ENCODE data around the gene U2SURP.
"Not testable (repeated sequence)": the region's sequence is repeated elsewhere in the genome, so short reads cannot be mapped to it uniquely, and the experiment has no call there.

U2SURP gene

DNA sequence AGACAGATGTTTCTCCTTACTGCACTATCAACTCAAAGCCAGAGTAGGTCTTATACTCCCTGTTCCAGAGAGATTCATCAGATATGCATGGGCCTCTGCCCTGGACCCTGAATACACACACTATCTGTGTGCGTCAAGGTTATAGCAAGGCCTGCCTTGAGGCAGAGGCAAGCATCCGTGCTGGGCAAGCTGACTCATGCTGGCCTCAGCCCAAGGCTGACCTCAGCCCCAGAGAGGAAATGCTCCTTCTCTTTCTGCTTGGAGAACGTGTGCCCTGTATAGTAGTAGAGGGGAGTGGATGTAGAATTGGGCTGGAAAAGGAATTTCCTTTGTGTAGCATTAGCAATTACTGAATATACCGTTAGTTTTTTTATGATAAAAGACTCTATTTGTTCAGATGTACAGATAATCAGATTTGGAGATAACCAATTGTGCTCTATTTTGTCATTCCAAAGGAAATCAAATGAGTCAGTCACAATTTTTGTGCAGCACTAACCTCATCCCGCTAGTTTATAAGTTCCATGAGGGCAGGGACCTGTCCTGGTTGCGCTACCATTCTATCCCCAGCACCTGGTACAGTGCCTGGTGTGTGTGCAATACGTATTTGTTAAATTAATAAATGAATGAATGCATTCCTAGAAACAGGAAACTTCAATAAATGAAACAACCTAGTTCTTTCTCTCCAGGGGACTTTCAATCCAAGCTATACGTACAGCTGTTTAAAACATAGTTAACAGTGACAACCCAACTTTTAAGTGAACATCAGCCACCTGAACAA, 24.6 kb upstream of the U2SURP start:
- no peak for DNase-seq (ENCODE audit: low spot score)

DNA sequence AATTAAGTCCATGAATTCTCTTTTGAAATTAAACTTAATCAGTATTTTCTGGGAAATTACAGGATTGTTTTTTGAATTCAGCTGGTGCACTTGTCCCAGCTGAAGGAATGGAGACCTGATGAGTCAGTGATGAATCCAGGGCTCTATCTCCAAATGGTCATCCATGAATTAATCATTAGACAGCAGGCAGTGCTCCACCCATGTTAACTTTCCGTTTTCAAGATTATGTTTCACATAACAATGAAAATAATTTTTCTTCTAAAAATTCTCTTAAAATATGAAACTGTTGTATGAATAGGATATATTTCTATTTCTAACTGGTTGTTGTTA, 24.0 kb upstream of the U2SURP start:
- DNase-seq (ENCODE audit: low spot score) = no peak

DNA sequence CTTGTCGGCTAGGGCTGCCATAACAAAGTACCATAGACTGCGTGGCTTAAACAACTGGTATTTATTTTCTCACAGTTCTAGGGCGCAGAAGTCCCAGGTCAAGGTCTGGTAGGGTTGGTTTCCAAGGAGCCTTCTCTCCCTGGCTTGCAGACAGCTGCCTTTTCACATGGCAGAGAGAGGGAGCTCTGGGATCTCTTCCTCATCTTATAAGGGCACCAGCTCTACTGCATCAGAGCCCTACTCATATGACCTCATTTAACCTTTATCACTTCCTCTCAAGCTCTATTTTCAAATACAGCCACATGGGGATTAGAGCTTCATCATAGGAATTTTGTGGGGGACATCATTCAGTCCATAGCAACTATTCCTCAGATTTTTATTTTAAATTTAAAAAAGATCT, 20.3 kb upstream of the U2SURP start:
- no peak for DNase-seq (ENCODE audit: low spot score)

- no peak for DNase-seq (ENCODE audit: low spot score)
Measured at GRCh38 chr3:142982038-142982773, 19.2 kb upstream of the U2SURP start.

- DNase-seq (ENCODE audit: low spot score) = no peak
Measured at GRCh38 chr3:142983318-142983717, 18.1 kb upstream of the U2SURP start.

GRCh38 chr3:142984255-142984654, 17.1 kb upstream of the U2SURP start:
- no peak for DNase-seq (ENCODE audit: low spot score)

DNA sequence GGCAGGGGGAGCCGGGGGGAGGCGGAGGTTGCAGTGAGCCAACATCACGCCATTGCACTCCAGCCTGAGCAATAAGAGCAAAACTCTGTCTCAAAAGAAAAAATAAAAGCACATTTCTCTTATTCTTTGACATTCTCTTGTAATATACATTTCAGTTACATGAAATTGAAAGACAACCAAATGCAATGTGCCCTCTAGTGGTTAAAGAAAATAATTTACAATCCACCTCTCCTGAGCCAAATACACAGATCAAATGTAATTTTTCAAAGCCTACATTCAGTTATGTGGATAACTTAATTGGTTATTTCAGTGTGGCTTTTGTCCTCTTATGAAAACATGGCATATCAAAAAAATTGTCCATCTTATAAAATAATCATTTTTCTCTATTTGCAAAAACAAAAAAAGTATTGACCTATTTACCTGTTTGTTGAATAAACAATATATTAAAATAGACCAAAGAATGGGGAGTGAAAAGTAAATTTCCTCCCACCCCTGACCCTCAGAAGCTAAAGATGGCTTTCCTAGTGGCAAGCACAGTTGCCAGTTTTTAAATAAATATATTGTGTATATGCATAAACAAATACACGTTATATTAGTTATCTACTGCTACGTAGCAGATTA, 14.2 kb upstream of the U2SURP start:
- peak; percentile 76 for DNase-seq (ENCODE audit: low spot score)

- no peak for DNase-seq (ENCODE audit: low spot score)
Measured at GRCh38 chr3:142987707-142988106, 13.7 kb upstream of the U2SURP start.

DNA sequence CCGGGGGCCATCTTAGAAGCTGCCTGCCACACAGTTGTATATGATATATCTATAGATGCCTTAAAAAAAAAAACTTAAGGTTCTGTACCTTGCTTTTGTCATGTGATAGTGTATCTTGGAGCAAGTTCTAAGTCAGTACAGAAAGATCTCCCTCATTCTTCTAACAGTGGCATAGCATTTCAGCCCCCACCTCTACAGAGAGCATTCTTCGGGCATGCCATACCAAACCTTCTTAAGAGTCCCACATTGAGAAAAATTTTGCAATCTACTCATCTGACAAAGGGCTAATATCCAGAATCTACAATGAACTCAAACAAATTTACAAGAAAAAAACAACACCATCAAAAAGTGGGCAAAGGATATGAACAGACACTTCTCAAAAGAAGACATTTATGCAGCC, 13.1 kb upstream of the U2SURP start:
- DNase-seq (ENCODE audit: low spot score) = not testable (repeated sequence)

GRCh38 chr3:142988826-142989225, 12.5 kb upstream of the U2SURP start:
- DNase-seq (ENCODE audit: low spot score) = not testable (repeated sequence)

GRCh38 chr3:142990721-142991120, 10.6 kb upstream of the U2SURP start:
- no peak for DNase-seq (ENCODE audit: low spot score)

DNA sequence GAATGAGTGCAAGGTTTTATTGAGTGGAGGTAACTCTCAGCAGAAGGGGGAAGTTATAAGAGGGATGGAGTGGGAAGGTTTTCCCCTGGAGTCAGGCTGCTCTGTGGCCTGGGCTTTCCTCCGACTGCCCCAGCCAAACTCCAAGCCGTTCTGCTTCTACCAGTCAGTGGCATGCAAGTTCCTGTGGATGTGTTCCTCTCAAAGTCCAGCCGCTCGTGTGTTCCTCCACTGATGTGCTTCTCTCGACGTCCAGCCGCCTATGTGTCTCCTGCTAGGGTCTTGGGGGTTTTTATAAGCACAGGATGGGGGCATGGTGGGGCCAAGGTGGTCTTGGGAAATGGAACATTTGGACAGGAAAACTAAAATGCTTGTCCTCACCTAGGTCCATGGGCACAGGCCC, 9.0 kb upstream of the U2SURP start:
- DNase-seq (ENCODE audit: low spot score) = no peak

DNA sequence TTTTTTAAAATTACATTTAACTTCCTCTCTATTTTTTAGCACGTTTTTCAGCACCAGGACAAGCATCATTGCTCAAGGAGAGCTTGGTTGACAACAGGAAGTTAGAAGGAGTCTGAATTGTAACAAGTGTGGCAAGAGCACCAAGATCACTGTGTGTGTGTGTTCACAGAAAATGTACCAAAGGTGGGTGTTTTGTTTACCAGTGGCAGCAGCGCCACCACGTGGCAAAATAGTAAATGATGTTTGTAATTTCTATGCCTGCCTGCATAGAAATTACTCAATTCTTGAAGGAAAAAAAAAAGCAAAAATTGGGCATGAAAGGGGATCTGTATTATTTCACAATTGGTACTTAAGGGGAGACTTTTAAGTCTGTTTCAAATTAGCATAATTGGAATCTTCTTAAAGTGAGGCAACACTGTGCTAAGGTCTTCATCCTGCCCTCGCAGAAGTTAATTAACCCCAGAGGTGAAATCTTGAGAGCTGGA, 7.4 kb upstream of the U2SURP start:
- peak; percentile 93 for DNase-seq (ENCODE audit: low spot score)

DNA sequence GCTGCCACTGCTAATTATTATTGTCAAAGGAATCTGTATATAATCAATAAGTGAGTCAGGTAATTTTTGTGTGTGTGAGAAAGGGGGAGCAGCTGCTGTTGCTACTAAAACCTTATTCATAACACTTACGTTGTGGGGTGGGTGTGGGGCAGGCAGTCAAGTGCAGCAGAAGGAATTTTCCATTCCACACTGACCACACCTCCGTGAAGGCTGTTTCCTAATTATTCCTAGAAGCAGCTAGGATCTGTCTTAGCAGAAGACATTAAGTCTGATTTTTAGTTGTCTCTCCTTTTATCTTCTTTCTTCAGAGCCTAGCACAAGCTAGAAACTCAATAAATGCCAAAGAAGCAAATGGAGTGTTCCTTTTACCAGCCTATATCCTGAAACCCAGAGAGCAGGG, 4.0 kb upstream of the U2SURP start:
- DNase-seq (ENCODE audit: low spot score) = no peak

GRCh38 chr3:142998439-142998838, 2.9 kb upstream of the U2SURP start:
- DNase-seq (ENCODE audit: low spot score) = no peak

- DNase-seq (ENCODE audit: low spot score) = no peak
Measured at GRCh38 chr3:142999881-143000280, 1.5 kb upstream of the U2SURP start.

DNA sequence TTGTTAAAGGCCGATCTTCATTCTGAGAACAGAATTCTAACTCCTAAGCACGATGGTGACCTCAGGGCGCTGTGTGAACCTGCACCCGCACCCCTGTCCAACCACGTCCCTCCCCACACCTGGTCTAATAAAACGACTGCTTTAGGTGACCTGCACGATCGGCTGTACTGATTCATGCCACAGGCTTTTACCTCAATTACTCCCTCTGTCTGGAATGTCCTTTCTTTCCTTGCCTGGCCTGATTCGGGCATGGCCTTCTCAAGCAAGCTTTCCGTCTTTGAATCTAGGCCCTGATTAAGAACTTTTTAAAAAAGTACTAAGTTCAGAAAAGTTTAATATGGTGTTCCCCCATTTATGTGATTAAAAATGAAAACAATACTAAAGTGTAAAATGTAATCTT, 842 bp upstream of the U2SURP start:
- DNase-seq (ENCODE audit: low spot score) = no peak

GRCh38 chr3:143001034-143001368, 369 bp upstream of the U2SURP start:
- no peak for DNase-seq (ENCODE audit: low spot score)

GRCh38 chr3:143002083-143002712, 828 bp downstream of the U2SURP start:
- peak; percentile 83 for DNase-seq (ENCODE audit: low spot score)

- peak; percentile 44 for DNase-seq (ENCODE audit: low spot score)
Measured at GRCh38 chr3:143002727-143003126, 1.4 kb downstream of the U2SURP start.

- no peak for DNase-seq (ENCODE audit: low spot score)
Measured at GRCh38 chr3:143004823-143005222, 3.5 kb downstream of the U2SURP start.

DNA sequence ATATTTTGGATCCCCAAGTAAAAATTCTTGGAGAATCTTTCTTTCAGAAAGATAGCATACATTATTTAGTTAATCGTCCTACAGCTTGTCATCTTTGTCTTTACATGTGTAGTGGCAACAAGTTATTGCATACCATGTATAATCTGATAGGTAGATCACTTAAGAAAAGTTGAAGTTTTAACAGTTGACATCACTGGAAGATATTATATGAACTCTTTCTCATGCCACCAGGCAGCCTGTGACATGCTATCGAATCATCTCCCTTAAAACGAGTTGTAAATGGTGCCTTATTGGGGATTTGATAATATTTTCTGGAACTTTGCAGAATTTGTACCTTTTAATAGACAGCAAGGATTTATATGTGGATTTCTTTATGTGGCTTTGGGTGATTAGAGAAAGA, 8.7 kb downstream of the U2SURP start:
- no peak for DNase-seq (ENCODE audit: low spot score)

- DNase-seq (ENCODE audit: low spot score) = no peak
Measured at GRCh38 chr3:143011705-143012104, 10.3 kb downstream of the U2SURP start.
